ENCODE results near the gene OSCP1.
A peak's percentile ranks its signal among the peaks of the same experiment; 100 is the strongest.
"Not testable (repeated sequence)": the region's sequence is repeated elsewhere in the genome, so short reads cannot be mapped to it uniquely, and the experiment has no call there.

Gene OSCP1

GRCh38 chr1:36484099-36484498 lies 33.8 kb upstream of the OSCP1 start:
- Histone ChIP-seq H3K4me1 (ENCODE audit: control insufficient read depth, insufficient read depth, low read length, poor library complexity, severe bottlenecking) (peaks cover 25% of the 10 kb centered on the region), H3K4me3 (ENCODE audit: extremely low read depth, insufficient read depth, low read length, poor library complexity, severe bottlenecking) (no peak overlapping the region), H3K36me3 (ENCODE audit: control insufficient read depth, insufficient read depth, low read length) (no peaks in the 10 kb centered on the region), H3K9me3 (ENCODE audit: control insufficient read depth, low read length) (no peaks in the 10 kb centered on the region), H3K27ac (ENCODE audit: low read depth, low read length, severe bottlenecking) (no peak overlapping the region)
- WGBS, 2 experiments (ENCODE audit: insufficient coverage in 2 of 2): 76 to 96% methylated on average over 2 of the region's 2 CpGs

DNA sequence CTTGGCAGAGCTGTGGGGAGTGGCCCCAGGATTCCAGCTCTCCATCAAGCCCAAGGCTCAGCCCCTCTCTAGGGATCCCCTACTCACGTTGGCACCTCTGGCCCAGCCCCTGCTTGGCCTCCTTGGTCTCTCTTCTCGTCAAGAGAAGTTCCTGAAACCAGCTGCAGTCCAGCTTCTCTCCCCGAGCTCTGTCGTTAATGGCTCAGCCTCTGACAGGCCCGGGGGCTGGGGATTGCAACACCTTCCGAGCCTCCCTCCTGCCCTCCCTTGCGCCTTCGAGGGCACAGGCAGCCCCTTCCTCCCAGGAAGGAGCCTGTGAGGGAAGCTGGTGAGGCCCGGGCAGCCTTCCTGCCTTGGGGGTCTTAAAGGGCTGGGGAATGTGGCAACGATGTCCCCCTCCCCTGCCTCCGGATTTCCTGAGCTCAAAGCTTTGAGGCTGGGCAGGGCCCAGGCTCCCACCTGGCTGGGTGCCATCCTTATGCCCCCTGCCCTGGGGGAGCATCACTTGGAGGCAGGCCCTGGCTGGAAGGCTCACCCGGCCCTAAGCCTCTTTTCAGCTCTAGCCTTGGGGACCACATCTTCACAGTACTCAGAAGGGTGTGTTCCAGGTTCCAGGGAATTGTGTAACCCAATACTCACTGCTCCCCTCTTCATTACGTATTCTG lies 32.6 kb upstream of the OSCP1 start, which contains the start of gene CSF3R:
Gene CSF3R (minus strand): TSS at position 190 of the 665 bp plus-strand sequence. CDS start 3,417 bp downstream, outside the sequence.
- H3K4me1 ChIP-seq (ENCODE audit: control insufficient read depth, insufficient read depth, low read length, poor library complexity, severe bottlenecking): peaks cover 27% of the 10 kb centered on the region
- peak within 1 kb of the TSS; percentile 8 for H3K4me3 ChIP-seq (ENCODE audit: extremely low read depth, insufficient read depth, low read length, poor library complexity, severe bottlenecking)
- peak within 1 kb of the TSS; percentile 68 for H3K27ac ChIP-seq (ENCODE audit: low read depth, low read length, severe bottlenecking)
- WGBS, 2 experiments (ENCODE audit: insufficient coverage in 2 of 2): 58 to 64% methylated on average over 9 to 12 of the region's 13 CpGs
- no peaks in the 10 kb centered on the region for H3K9me3 ChIP-seq (ENCODE audit: control insufficient read depth, low read length)
- no peaks in the 10 kb centered on the region for H3K36me3 ChIP-seq (ENCODE audit: control insufficient read depth, insufficient read depth, low read length)

GRCh38 chr1:36481771-36482723 lies 31.8 kb upstream of the OSCP1 start:
- H3K4me1 ChIP-seq (ENCODE audit: control insufficient read depth, insufficient read depth, low read length, poor library complexity, severe bottlenecking): peaks cover 27% of the 10 kb centered on the region
- H3K4me3 ChIP-seq (ENCODE audit: extremely low read depth, insufficient read depth, low read length, poor library complexity, severe bottlenecking): peak overlapping the region; percentile 8
- no peaks in the 10 kb centered on the region for H3K9me3 ChIP-seq (ENCODE audit: control insufficient read depth, low read length)
- no peaks in the 10 kb centered on the region for H3K36me3 ChIP-seq (ENCODE audit: control insufficient read depth, insufficient read depth, low read length)
- 46 to 47% methylated on average over 19 to 23 of the region's 26 CpGs for WGBS, 2 experiments (ENCODE audit: insufficient coverage in 2 of 2)
- H3K27ac ChIP-seq (ENCODE audit: low read depth, low read length, severe bottlenecking): peak overlapping the region; percentile 68

DNA sequence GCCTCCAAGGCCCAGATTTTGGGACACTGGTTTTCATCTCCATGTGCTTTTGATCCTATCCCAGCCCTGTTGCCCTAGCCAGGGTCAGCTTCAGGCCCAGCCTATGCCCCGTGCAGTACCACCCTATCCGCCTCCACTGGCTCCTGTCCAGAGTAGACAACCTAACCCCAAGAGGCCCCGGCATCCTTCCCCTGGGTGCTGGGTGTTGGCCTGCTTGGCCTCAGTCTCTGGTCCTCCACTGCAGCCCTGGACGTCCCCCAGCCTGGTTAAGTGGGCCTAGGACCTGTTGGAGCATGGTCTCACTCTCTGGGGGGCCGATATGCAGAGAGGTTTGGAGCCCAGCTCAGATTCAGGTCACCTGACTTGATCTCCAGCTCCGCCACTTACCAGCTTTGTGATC lies 30.8 kb upstream of the OSCP1 start:
- 90 to 94% methylated on average over 4 to 5 of the region's 6 CpGs for WGBS, 2 experiments (ENCODE audit: insufficient coverage in 2 of 2)
- Histone ChIP-seq H3K9me3 (ENCODE audit: control insufficient read depth, low read length) (no peaks in the 10 kb centered on the region), H3K4me1 (ENCODE audit: control insufficient read depth, insufficient read depth, low read length, poor library complexity, severe bottlenecking) (peaks cover 27% of the 10 kb centered on the region), H3K36me3 (ENCODE audit: control insufficient read depth, insufficient read depth, low read length) (no peaks in the 10 kb centered on the region), H3K4me3 (ENCODE audit: extremely low read depth, insufficient read depth, low read length, poor library complexity, severe bottlenecking) (no peak overlapping the region), H3K27ac (ENCODE audit: low read depth, low read length, severe bottlenecking) (no peak overlapping the region)

DNA sequence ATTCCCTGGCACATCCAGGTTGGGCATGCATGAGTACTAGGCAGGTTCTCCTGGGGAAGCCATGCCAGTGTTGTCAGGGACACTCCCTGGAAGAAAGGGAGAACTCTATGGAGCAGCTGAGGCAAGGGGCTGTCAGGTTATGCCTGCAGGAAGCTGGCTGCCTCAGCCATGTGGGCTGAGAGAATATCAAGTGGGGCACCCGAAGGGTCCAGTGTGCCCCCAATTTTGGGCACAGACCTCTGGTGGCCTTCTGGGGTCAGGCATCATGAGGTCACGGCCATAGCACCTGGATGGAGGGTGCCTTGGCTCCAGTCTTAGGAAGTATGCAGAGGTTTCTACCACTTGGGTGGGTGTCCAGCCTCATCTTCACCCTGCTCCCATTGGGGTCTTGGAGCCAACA lies 29.9 kb upstream of the OSCP1 start:
- Histone ChIP-seq H3K36me3 (ENCODE audit: control insufficient read depth, insufficient read depth, low read length) (no peaks in the 10 kb centered on the region), H3K4me1 (ENCODE audit: control insufficient read depth, insufficient read depth, low read length, poor library complexity, severe bottlenecking) (peaks cover 27% of the 10 kb centered on the region), H3K9me3 (ENCODE audit: control insufficient read depth, low read length) (no peaks in the 10 kb centered on the region), H3K27ac (ENCODE audit: low read depth, low read length, severe bottlenecking) (no peak overlapping the region), H3K4me3 (ENCODE audit: extremely low read depth, insufficient read depth, low read length, poor library complexity, severe bottlenecking) (no peak overlapping the region)
- WGBS, 2 experiments (ENCODE audit: insufficient coverage in 2 of 2): 78 to 87% methylated on average over 2 of the region's 2 CpGs

- 100% methylated on average over 1 to 2 of the region's 2 CpGs for WGBS, 2 experiments (ENCODE audit: insufficient coverage in 2 of 2)
- Histone ChIP-seq H3K4me3 (ENCODE audit: extremely low read depth, insufficient read depth, low read length, poor library complexity, severe bottlenecking) (no peak overlapping the region), H3K4me1 (ENCODE audit: control insufficient read depth, insufficient read depth, low read length, poor library complexity, severe bottlenecking) (peaks cover 27% of the 10 kb centered on the region), H3K9me3 (ENCODE audit: control insufficient read depth, low read length) (no peaks in the 10 kb centered on the region), H3K36me3 (ENCODE audit: control insufficient read depth, insufficient read depth, low read length) (no peaks in the 10 kb centered on the region), H3K27ac (ENCODE audit: low read depth, low read length, severe bottlenecking) (no peak overlapping the region)
Observed at GRCh38 chr1:36479505-36480051, 29.3 kb upstream of the OSCP1 start.

- H3K4me3 ChIP-seq (ENCODE audit: extremely low read depth, insufficient read depth, low read length, poor library complexity, severe bottlenecking); H3K27ac ChIP-seq (ENCODE audit: low read depth, low read length, severe bottlenecking); H3K9me3 ChIP-seq (ENCODE audit: control insufficient read depth, low read length); H3K36me3 ChIP-seq (ENCODE audit: control insufficient read depth, insufficient read depth, low read length): not testable (repeated sequence)
- 88% methylated on average over 11 to 13 of the region's 13 CpGs for WGBS, 2 experiments (ENCODE audit: insufficient coverage in 2 of 2)
- H3K4me1 ChIP-seq (ENCODE audit: control insufficient read depth, insufficient read depth, low read length, poor library complexity, severe bottlenecking): peaks cover 22% of the 10 kb centered on the region
Observed at GRCh38 chr1:36477615-36478014, 27.4 kb upstream of the OSCP1 start.

- WGBS, 2 experiments (ENCODE audit: insufficient coverage in 2 of 2): 92 to 95% methylated on average over 3 to 4 of the region's 5 CpGs
- Histone ChIP-seq H3K9me3 (ENCODE audit: control insufficient read depth, low read length) (no peaks in the 10 kb centered on the region), H3K4me3 (ENCODE audit: extremely low read depth, insufficient read depth, low read length, poor library complexity, severe bottlenecking) (no peak overlapping the region), H3K36me3 (ENCODE audit: control insufficient read depth, insufficient read depth, low read length) (no peaks in the 10 kb centered on the region), H3K27ac (ENCODE audit: low read depth, low read length, severe bottlenecking) (no peak overlapping the region), H3K4me1 (ENCODE audit: control insufficient read depth, insufficient read depth, low read length, poor library complexity, severe bottlenecking) (peaks cover 15% of the 10 kb centered on the region)
Observed at GRCh38 chr1:36476945-36477344, 26.7 kb upstream of the OSCP1 start.

DNA sequence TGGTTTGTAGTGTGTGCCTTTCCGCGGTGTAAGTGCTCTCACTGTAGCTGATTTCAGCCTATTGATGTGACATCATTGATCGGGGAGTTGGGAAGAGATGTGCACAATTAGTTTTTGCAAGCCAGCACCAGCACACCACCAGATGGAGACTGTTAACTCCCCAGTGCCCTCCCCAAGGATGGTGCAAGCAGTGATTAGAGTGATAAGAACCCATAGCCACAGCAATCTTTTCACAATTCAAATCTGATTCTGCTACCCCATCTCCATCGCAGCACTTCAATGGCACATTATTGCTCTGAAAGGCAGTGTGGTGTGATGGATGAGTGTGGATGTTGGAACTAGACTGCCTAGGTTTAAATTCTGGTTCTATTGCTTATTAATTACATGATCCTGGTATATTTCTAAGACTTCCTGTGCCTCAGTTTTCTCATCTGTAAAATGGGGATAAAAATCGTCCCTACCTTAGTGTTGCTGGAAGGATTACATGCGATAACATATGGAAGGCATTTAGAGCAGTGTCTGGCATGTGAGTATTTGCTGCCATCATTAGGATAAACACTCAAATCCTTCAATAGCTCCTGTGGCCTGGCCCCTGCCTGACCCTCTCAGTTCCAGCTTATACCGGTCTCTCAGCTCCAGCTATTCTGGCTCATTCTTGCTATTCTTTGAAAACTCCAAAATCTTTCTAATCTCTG lies 25.8 kb upstream of the OSCP1 start:
- no peaks in the 10 kb centered on the region for H3K9me3 ChIP-seq (ENCODE audit: control insufficient read depth, low read length)
- 86 to 88% methylated on average over 2 to 5 of the region's 7 CpGs for WGBS, 2 experiments (ENCODE audit: insufficient coverage in 2 of 2)
- no peak overlapping the region for H3K4me3 ChIP-seq (ENCODE audit: extremely low read depth, insufficient read depth, low read length, poor library complexity, severe bottlenecking)
- no peaks in the 10 kb centered on the region for H3K36me3 ChIP-seq (ENCODE audit: control insufficient read depth, insufficient read depth, low read length)
- H3K27ac ChIP-seq (ENCODE audit: low read depth, low read length, severe bottlenecking): no peak overlapping the region
- peaks cover 8% of the 10 kb centered on the region for H3K4me1 ChIP-seq (ENCODE audit: control insufficient read depth, insufficient read depth, low read length, poor library complexity, severe bottlenecking)

GRCh38 chr1:36475341-36475740 lies 25.1 kb upstream of the OSCP1 start:
- peaks cover 8% of the 10 kb centered on the region for H3K4me1 ChIP-seq (ENCODE audit: control insufficient read depth, insufficient read depth, low read length, poor library complexity, severe bottlenecking)
- 83 to 93% methylated on average over 8 of the region's 9 CpGs for WGBS, 2 experiments (ENCODE audit: insufficient coverage in 2 of 2)
- no peaks in the 10 kb centered on the region for H3K36me3 ChIP-seq (ENCODE audit: control insufficient read depth, insufficient read depth, low read length)
- no peak overlapping the region for H3K27ac ChIP-seq (ENCODE audit: low read depth, low read length, severe bottlenecking)
- H3K4me3 ChIP-seq (ENCODE audit: extremely low read depth, insufficient read depth, low read length, poor library complexity, severe bottlenecking): no peak overlapping the region
- no peaks in the 10 kb centered on the region for H3K9me3 ChIP-seq (ENCODE audit: control insufficient read depth, low read length)

Data from mesodermal cell (in vitro differentiated cells).